Kidney epithelial cell (primary cell): ENCODE measurements around the gene ADGB. TPM values are rescaled to one million over a fixed set of nuclear protein-coding genes. Genes with fewer than 3 reads are reported as not detected.

ENCODE experiments used
- DNase-seq: peaks from one replicate; pipeline ENCODE4 v3.0.0-alpha.2; 2010; ENCODE audit warnings: low read depth
- H3K27me3 ChIP-seq: 2 replicates; pipeline ENCODE4 v1.6.0; 2011; ENCODE audit warnings: low read length; ENCODE audit not compliant: control insufficient read depth, insufficient read depth
- H3K36me3 ChIP-seq: 2 replicates; pipeline ENCODE4 v1.5.1; 2011; ENCODE audit warnings: low read length; ENCODE audit not compliant: control insufficient read depth, insufficient read depth
- H3K4me3 ChIP-seq: 2 replicates; pipeline ENCODE4 v1.5.1; 2011; ENCODE audit warnings: low read depth, mild to moderate bottlenecking, control low read depth, low read length
- CTCF ChIP-seq: IDR thresholded peaks from 2 replicates; pipeline ENCODE4 v1.5.1; 2011; ENCODE audit warnings: mild to moderate bottlenecking, moderate library complexity, low read length, control low read depth, inconsistent platforms; ENCODE audit not compliant: insufficient read depth, poor library complexity, severe bottlenecking
- total RNA-seq: library from RNA; depleted of rRNA; stranded (reverse); fragments of >200 nt; gene quantifications from 2 replicates; pipeline ENCODE4 v1.2.3, GENCODE V29; 2015

Gene ADGB
- total RNA-seq, 1 donor from 2014 or later: not detected

DNA sequence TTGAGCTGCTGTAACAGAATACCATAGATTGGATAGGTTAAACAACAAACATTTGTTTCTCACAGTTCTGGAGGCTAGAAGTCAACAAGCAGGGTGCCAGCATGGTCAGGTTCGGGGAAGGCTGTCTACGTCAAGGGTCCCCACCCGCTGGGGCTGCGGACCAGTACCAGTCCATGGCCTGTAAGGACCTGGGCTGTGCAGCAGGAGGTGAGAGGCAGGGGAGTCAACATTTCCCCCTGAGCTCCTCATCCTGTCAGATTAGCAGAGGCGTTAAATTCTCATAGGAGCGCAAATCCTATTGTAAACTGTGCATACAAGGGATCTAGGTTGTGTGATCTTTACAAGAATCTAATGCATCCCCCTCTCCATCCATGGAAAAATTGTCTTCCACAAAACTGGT, 3.8 kb downstream of the ADGB start:
- Histone ChIP-seq H3K27me3 (no peaks in the 10 kb centered on the region), H3K36me3 (no peaks in the 10 kb centered on the region), H3K4me3 (no peak overlapping the region)
- no peak for TF ChIP-seq CTCF
- no peak for DNase-seq

DNA sequence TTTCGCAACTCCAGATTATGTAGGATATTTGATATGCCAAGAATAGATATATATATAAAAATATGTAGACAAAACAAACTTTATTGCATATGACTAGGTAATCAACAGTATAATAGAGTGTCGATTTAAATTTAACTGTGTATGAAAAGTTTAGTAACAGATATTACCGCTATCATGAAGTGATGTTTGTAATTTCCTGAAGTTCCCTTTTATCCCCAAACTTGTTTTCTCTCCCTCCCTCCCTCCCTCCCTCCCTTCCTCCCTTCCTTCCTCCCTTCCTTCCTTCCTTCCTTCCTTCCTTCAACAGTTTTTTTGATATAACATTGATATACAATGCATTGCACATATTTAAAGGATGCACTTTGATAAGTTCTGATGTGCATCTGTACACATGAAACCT, 15.2 kb downstream of the ADGB start:
- no peak for DNase-seq
- no peak for TF ChIP-seq CTCF
- no peaks in the 10 kb centered on the region for H3K36me3 ChIP-seq
- H3K27me3 ChIP-seq: no peaks in the 10 kb centered on the region
- H3K4me3 ChIP-seq: no peak overlapping the region

GRCh38 chr6:146620655-146621054, 21.9 kb downstream of the ADGB start:
- H3K27me3 ChIP-seq: no peaks in the 10 kb centered on the region
- no peaks in the 10 kb centered on the region for H3K36me3 ChIP-seq
- H3K4me3 ChIP-seq: no peak overlapping the region
- DNase-seq: no peak
- no peak for TF ChIP-seq CTCF

DNA sequence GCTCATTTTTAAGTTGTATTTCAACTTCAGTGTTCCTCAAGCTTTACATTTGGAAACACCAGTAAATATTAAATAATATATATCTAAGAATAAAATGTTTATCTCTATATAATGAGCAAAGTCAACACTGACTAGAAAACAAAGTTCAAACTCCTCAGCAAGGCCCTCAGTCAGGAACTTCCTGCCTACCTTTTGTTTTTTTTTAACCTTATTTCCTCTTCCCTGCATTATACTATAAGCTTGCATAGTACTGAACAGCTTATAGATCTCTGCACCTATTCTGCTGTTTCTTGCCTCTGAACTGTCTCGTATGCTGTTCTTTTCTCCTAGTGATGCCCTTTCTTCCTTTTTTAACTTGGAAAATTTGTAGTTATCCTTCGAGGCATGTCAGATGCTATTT, 29.6 kb downstream of the ADGB start:
- H3K36me3 ChIP-seq: no peaks in the 10 kb centered on the region
- no peak for DNase-seq
- H3K27me3 ChIP-seq: no peaks in the 10 kb centered on the region
- H3K4me3 ChIP-seq: no peak overlapping the region
- TF ChIP-seq CTCF: no peak

DNA sequence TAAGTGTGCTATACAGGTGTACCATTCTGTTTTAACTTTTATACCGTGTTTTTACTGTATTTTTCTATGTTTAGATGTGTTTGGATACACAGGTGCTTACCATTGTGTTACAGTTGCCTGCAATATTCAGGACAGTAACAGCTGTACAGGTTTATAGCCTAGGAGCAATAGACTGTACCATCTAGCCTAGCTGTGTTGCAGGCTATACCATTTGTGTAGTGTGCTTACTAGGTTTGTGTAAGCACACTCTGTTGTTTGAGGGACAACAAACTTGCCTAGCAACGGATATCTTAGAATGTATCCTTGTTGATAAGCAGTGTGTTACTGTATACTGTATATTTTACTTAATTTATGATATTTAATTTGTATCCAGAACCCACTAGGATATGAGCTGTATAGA, 35.2 kb downstream of the ADGB start:
- Histone ChIP-seq H3K27me3 (no peaks in the 10 kb centered on the region), H3K4me3 (no peak overlapping the region), H3K36me3 (no peaks in the 10 kb centered on the region)
- TF ChIP-seq CTCF: no peak
- DNase-seq: no peak

DNA sequence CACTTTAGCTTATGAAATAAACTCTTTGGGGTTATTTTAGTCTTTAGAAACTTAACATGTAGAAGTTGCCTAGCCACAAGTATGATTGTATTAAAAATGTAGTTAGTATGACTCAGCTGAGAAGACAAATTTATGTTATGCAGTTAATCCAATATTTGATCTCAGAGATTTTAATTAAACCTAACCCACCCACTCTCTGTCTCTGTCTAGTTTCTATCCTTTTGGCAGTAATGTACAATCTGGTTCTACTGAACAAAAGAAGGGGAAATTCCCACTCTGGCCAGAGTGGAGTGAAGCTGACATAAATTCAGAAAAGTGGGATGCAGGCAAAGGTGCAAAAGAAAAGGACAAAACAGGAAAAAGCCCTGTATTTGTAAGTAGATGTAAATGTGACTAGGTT, 36.4 kb downstream of the ADGB start:
- Histone ChIP-seq H3K27me3 (no peaks in the 10 kb centered on the region), H3K36me3 (no peaks in the 10 kb centered on the region), H3K4me3 (no peak overlapping the region)
- TF ChIP-seq CTCF: no peak
- no peak for DNase-seq
